ENCODE results near the gene GPHB5. TPM values are rescaled to one million over a fixed set of nuclear protein-coding genes. Genes with fewer than 3 reads are reported as not detected.

GPHB5 gene
- total and polyA plus RNA-seq, 9 of the 15 experiments (the other 6 are each of a cell fraction or from before 2014, with no cell fraction given) = not detected

DNA sequence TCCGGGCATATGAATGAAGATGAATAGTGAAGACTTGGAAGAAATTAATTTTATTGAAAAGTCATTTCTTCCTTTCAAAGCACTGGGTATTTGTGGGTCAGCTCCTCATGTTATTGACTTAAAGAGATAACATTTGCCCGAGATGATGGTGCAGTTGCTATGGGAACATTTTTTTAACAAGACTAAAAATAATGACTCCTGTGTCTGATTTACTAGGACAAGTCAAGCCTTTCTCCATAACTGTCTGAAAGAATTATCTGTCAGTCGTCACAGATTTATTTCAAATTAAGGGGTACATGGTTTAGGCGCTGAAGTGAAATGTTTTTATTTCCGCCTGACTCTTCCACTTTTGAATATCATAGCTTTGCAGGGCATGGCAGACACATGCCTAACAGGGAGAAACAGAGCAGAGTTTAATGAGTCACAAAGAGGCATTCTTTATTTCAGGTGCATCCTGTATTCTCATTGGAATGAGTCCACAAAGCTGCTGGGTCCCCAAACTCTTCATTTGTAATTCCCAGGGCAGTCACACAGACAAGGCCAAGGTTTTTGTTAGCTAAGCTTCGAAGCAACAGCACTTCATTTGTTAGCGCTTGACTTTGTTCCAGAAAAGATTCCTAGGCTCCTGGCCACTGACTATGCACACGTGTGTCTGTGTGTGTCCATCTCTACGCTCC is 4.3 kb upstream of the GPHB5 start:
- H3K79me2 ChIP-seq (ENCODE audit: control insufficient read depth, insufficient read depth, low read length) = no peaks in the 10 kb centered on the region

DNA sequence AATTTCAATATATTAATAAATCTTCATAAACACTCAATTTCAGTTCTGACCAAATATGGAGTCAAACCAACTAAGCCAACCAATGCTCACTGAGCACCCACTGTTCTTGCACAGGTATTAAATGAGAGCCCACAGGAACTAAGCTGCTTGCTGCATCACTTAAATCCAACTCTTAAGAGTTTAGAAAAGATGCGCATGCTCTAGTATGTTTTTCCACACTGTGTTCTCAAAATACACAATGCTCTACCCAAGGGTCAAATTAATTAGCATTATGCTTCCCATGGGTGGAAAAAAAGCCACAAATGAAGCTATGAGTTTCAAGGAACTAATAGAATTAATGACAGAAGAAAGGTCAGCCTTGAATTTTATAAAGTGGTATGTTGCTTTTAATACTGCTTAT is 3.7 kb upstream of the GPHB5 start:
- Histone ChIP-seq H3K9ac (ENCODE audit: insufficient read depth in 1 of 2, low read depth in 2 of 2, low read length in 2 of 2) (no peak overlapping the region), H3K9me1 (ENCODE audit: control insufficient read depth, insufficient read depth, low read length) (no peaks in the 10 kb centered on the region), H3K27me3 (ENCODE audit: control insufficient read depth in 2 of 2, insufficient read depth in 2 of 2, low read length in 2 of 2) (peaks cover 0 to 7% of the 10 kb centered on the region in 2 experiments; a peak in 2 of 5 replicates), H3K36me3 (ENCODE audit: control insufficient read depth, insufficient read depth, low read length) (no peaks in the 10 kb centered on the region), H2AFZ (ENCODE audit: low read depth, low read length) (no peak overlapping the region), H3K79me2 (ENCODE audit: control insufficient read depth, insufficient read depth, low read length) (no peaks in the 10 kb centered on the region), H3K4me1 (replicated peaks in 1 of 2; ENCODE audit: control insufficient read depth in 2 of 2, insufficient read depth in 2 of 2, low read length in 2 of 2) (no peaks in the 10 kb centered on the region), H4K20me1 (replicated peaks; ENCODE audit: control insufficient read depth, insufficient read depth, low read length) (no peaks in the 10 kb centered on the region), H3K4me3 (no peak overlapping the region), H3K27ac (ENCODE audit: extremely low read depth, low read depth, low read length) (no peak overlapping the region), H3K9me3 (replicated peaks; ENCODE audit: control insufficient read depth, insufficient read depth, low read depth, low read length) (no peaks in the 10 kb centered on the region), H3K4me2 (ENCODE audit: insufficient read depth, low read length) (no peak overlapping the region)
- intact Hi-C loops (cut with micrococcal nuclease) = no loop called here
- CTCF ChIA-PET (ENCODE audit: low intra/inter-chr PET ratio) = no interaction called here
- TF ChIP-seq NR3C1 (CRISPR knock-in tag; IDR thresholded peaks at IDR 0.05) (no peak), ZNF668 (CRISPR knock-in tag; IDR thresholded peaks at IDR 0.05) (no peak), SAP30 (IDR thresholded peaks at IDR 0.05; ENCODE audit: borderline replicate concordance, insufficient read depth, low read depth, low read length, poor library complexity, severe bottlenecking) (no peak), ZNF76 (CRISPR knock-in tag; IDR thresholded peaks at IDR 0.05; ENCODE audit: borderline replicate concordance) (no peak), PHB (CRISPR knock-in tag; IDR thresholded peaks at IDR 0.05) (no peak), NFIX (CRISPR knock-in tag; IDR thresholded peaks at IDR 0.05; ENCODE audit: low read depth) (no peak), TAF1 (IDR thresholded peaks at IDR 0.05; ENCODE audit: control insufficient read depth, extremely low read depth, insufficient read depth, low read length, severe bottlenecking) (no peak)
- TF ChIP-seq, protein P1, sequence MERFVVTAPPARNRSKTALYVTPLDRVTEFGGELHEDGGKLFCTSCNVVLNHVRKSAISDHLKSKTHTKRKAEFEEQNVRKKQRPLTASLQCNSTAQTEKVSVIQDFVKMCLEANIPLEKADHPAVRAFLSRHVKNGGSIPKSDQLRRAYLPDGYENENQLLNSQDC (CRISPR knock-in tag; IDR thresholded peaks at IDR 0.05) = no peak
- in situ Hi-C loops (cut with MboI) = no loop called here
- FAIRE-seq (no peak), DNase-seq (ENCODE audit: extremely low read depth in 1 of 4, low spot score in 3 of 4) (no peak), ATAC-seq (no peak)
- POLR2A ChIA-PET = no interaction called here
- no TSS peak for BruUV-seq (replicated peaks)
- 20% methylated on average over 1 of the region's 1 CpG for WGBS (ENCODE audit: insufficient coverage, low coverage, missing lambda C conversion rate)

More for the DNA sequence above, 4.3 kb upstream of the GPHB5 start:
- no peaks in the 10 kb centered on the region for H3K4me1 ChIP-seq (replicated peaks in 1 of 2; ENCODE audit: control insufficient read depth in 2 of 2, insufficient read depth in 2 of 2, low read length in 2 of 2)
- H2AFZ ChIP-seq (ENCODE audit: low read depth, low read length) = no peak overlapping the region
- intact Hi-C loops (cut with micrococcal nuclease) = no loop called here
- ChIA-PET POLR2A (no interaction called here), CTCF (ENCODE audit: low intra/inter-chr PET ratio) (no interaction called here)
- FAIRE-seq = no peak
- H3K9me3 ChIP-seq (replicated peaks; ENCODE audit: control insufficient read depth, insufficient read depth, low read depth, low read length) = no peaks in the 10 kb centered on the region
- H3K9me1 ChIP-seq (ENCODE audit: control insufficient read depth, insufficient read depth, low read length) = no peaks in the 10 kb centered on the region
- no peak overlapping the region for H3K9ac ChIP-seq (ENCODE audit: insufficient read depth in 1 of 2, low read depth in 2 of 2, low read length in 2 of 2)
- no peak overlapping the region for H3K27ac ChIP-seq (ENCODE audit: extremely low read depth, low read depth, low read length)
- 0% methylated on average over 8 of the region's 9 CpGs for WGBS (ENCODE audit: insufficient coverage, low coverage, missing lambda C conversion rate)
- in situ Hi-C loops (cut with MboI) = no loop called here
- BruUV-seq (replicated peaks) = no TSS peak
- TF ChIP-seq RFX1 (IDR thresholded peaks at IDR 0.05) (peak; percentile 20; the same call in 1 of the 2 replicates), ZSCAN29 (IDR thresholded peaks at IDR 0.05) (no peak), TGIF2 (CRISPR knock-in tag; IDR thresholded peaks at IDR 0.05) (no peak)
- H3K4me2 ChIP-seq (ENCODE audit: insufficient read depth, low read length) = no peak overlapping the region
- DNase-seq (ENCODE audit: extremely low read depth in 1 of 4, low spot score in 3 of 4) = no peak
- ATAC-seq = no peak
- no peak overlapping the region for H3K4me3 ChIP-seq
- H3K27me3 ChIP-seq (ENCODE audit: control insufficient read depth in 2 of 2, insufficient read depth in 2 of 2, low read length in 2 of 2) = peaks cover 0 to 7% of the 10 kb centered on the region in 2 experiments; a peak in 1 of 5 replicates
- H4K20me1 ChIP-seq (replicated peaks; ENCODE audit: control insufficient read depth, insufficient read depth, low read length) = no peaks in the 10 kb centered on the region
- no peaks in the 10 kb centered on the region for H3K36me3 ChIP-seq (ENCODE audit: control insufficient read depth, insufficient read depth, low read length)

Data from K562 (cell line).